B cell (primary cell): ENCODE data around the gene CBX8. TPM values are rescaled to one million over a fixed set of nuclear protein-coding genes. Genes with fewer than 3 reads are reported as not detected.

Experiments used
- ATAC-seq: fragments of 200-7000 bp; cut with Tn5 transposase; one replicate; pipeline ENCODE4 v1.10.0; 2021; ENCODE audit warnings: low read depth, mild to moderate bottlenecking, moderate number of reproducible peaks, moderate library complexity
- CTCF ChIA-PET: fragments of 350-600 bp; sonication (Branson Sonifier 250); formaldehyde crosslinking; loops from one replicate; lab custom pipeline; 2021; ENCODE audit warnings: antibody characterized with exemption, inconsistent platforms; lab: Charles Lee
- POLR2A ChIA-PET: fragments of 350-600 bp; sonication (Branson Sonifier 250); formaldehyde crosslinking; loops from one replicate; lab custom pipeline; 2021; ENCODE audit warnings: antibody characterized with exemption; lab: Charles Lee
- DNase-seq: peaks from one replicate; pipeline ENCODE4 v3.0.0; 2013
- H2AFZ ChIP-seq: 2 replicates; pipeline ENCODE4 v1.6.1; 2012; ENCODE audit warnings: mild to moderate bottlenecking, low read depth, low read length; ENCODE audit not compliant: insufficient read depth, poor library complexity, severe bottlenecking
- H3K27ac ChIP-seq, 2 donors: 1 replicate in 1 of 2; 2 replicates in 1 of 2; pipeline ENCODE4 v1.5.1; 2012 to 2013; ENCODE audit warnings: low read length in 2 of 2, mild to moderate bottlenecking in 2 of 2, moderate library complexity in 1 of 2
- H3K27me3 ChIP-seq, 4 experiments: fragments of 200-600 bp in 1 of 4; sonication (generic) in 1 of 4; replicated peaks in 1 of 4; 1 replicate in 2 of 4; 2 replicates in 2 of 4; pipeline versions ENCODE4 v1.6.1 to v1.7.0; 2013 to 2016; ENCODE audit warnings: low read length in 3 of 4, mild to moderate bottlenecking in 2 of 4, mixed read lengths in 1 of 4, moderate library complexity in 1 of 4; ENCODE audit not compliant: insufficient read depth in 4 of 4, control insufficient read depth in 3 of 4; ENCODE audit errors: control extremely low read depth in 1 of 4
- H3K36me3 ChIP-seq, 2 experiments: replicated peaks in 1 of 2; 1 replicate in 1 of 2; 2 replicates in 1 of 2; pipeline versions ENCODE4 v1.6.1 to v1.7.1; 2013; ENCODE audit warnings: low read length in 1 of 2; ENCODE audit not compliant: insufficient read depth in 2 of 2, control insufficient read depth in 1 of 2; ENCODE audit errors: control extremely low read depth in 1 of 2, extremely low read depth in 1 of 2
- H3K4me1 ChIP-seq, 2 donors: fragments of 200-600 bp in 1 of 2; sonication (generic) in 1 of 2; 1 replicate in 1 of 2; 2 replicates in 1 of 2; pipeline versions ENCODE4 v1.5.1 to v1.6.1; 2013 to 2017; ENCODE audit warnings: low read length in 2 of 2; ENCODE audit not compliant: control insufficient read depth in 2 of 2, insufficient read depth in 2 of 2
- H3K4me2 ChIP-seq: replicated peaks from 2 replicates; pipeline ENCODE3; 2012; ENCODE audit warnings: mild to moderate bottlenecking, low read depth, low read length; ENCODE audit not compliant: poor library complexity, severe bottlenecking
- H3K4me3 ChIP-seq, 5 experiments: fragments of 200-600 bp in 1 of 5; sonication (generic) in 1 of 5; 1 replicate in 3 of 5; 2 replicates in 2 of 5; pipeline versions ENCODE4 v1.5.1 to v1.7.0; 2011 to 2016; ENCODE audit warnings: low read length in 4 of 5, mild to moderate bottlenecking in 4 of 5, low read depth in 2 of 5, control low read depth in 1 of 5, moderate library complexity in 1 of 5; ENCODE audit not compliant: insufficient read depth in 1 of 5; ENCODE audit errors: control extremely low read depth in 1 of 5, extremely low read depth in 1 of 5
- H3K79me2 ChIP-seq: fragments of 200-600 bp; sonication (generic); one replicate; pipeline ENCODE4 v1.6.0; 2016; ENCODE audit warnings: low read length; ENCODE audit not compliant: control insufficient read depth, insufficient read depth
- H3K9ac ChIP-seq: fragments of 200-600 bp; sonication (generic); 2 replicates; pipeline ENCODE4 v1.6.1; 2017; ENCODE audit warnings: mild to moderate bottlenecking, low read length, moderate library complexity
- H3K9me3 ChIP-seq, 3 donors: one replicate each; pipeline versions ENCODE4 v1.6.1 to v1.7.1; 2013; ENCODE audit warnings: low read length in 2 of 3; ENCODE audit not compliant: control insufficient read depth in 2 of 3, insufficient read depth in 1 of 3; ENCODE audit errors: control extremely low read depth in 1 of 3
- H4K20me1 ChIP-seq: 2 replicates; pipeline ENCODE4 v1.6.0; 2012; ENCODE audit warnings: mild to moderate bottlenecking, low read length; ENCODE audit not compliant: insufficient read depth, control insufficient read depth, poor library complexity, severe bottlenecking
- H3K27ac Mint-ChIP-seq: one replicate; pipeline ENCODE4 v1.8.0; 2021; ENCODE audit warnings: mixed read lengths
- H3K27me3 Mint-ChIP-seq: one replicate; pipeline ENCODE4 v1.8.0; 2021; ENCODE audit warnings: mixed read lengths
- H3K4me1 Mint-ChIP-seq: one replicate; pipeline ENCODE4 v1.8.0; 2021; ENCODE audit warnings: mixed read lengths
- H3K4me3 Mint-ChIP-seq: one replicate; pipeline ENCODE4 v1.8.0; 2021; ENCODE audit warnings: mixed read lengths
- H3K9me3 Mint-ChIP-seq: one replicate; pipeline ENCODE4 v1.8.0; 2022; ENCODE audit warnings: mixed read lengths; ENCODE audit not compliant: insufficient read depth
- CTCF ChIP-seq: fragments of 200-600 bp; IDR thresholded peaks from one replicate; pipeline ENCODE4 v1.8.0; 2022; ENCODE audit warnings: antibody characterized with exemption, mild to moderate bottlenecking
- EZH2 ChIP-seq: IDR thresholded peaks from 2 replicates; pipeline ENCODE4 v1.6.1; 2012; ENCODE audit warnings: borderline replicate concordance, low read depth, mild to moderate bottlenecking, moderate library complexity, low read length; ENCODE audit not compliant: insufficient read depth, poor library complexity, severe bottlenecking
- WGBS: methylation state at CpG from one replicate; pipeline ENCODE4 v1.1.5; 2013; ENCODE audit warnings: missing lambda C conversion rate; ENCODE audit not compliant: insufficient coverage; 5-methylcytosine and 5-hydroxymethylcytosine counted together
- intact Hi-C: fragments of 100-400 bp; cut with micrococcal nuclease; formaldehyde crosslinking; loops from one replicate; pipeline ENCODE4 v1.10.0; 2022
- polyA plus RNA-seq: library from polyadenylated mRNA; depleted of rRNA; stranded (reverse); fragments of >200 nt; gene quantifications from 2 replicates; pipeline ENCODE4 v1.2.3, GENCODE V29; 2012
- total RNA-seq, 2 donors: library from RNA; stranded (reverse); fragments of 120-200 nt in 1 of 2; gene quantifications; 1 replicate in 1 of 2; 2 replicates in 1 of 2; pipeline versions ENCODE4 v1.2.3 to v1.2.4, GENCODE V29; 2013 to 2022

Gene CBX8
- total and polyA plus RNA-seq, 2 donors (not counting 1 experiment from before 2014, with no cell fraction given), result 0.31 to 6.8 TPM

GRCh38 chr17:79749156-79749815, 47.6 kb downstream of the CBX8 start:
- Histone ChIP-seq H3K9ac (no peak overlapping the region), H3K4me3 (no peak overlapping the region), H3K9me3 (peaks cover 0 to 19% (median 0%) of the 10 kb centered on the region in 3 donors), H3K4me1 (peaks cover 25 to 28% of the 10 kb centered on the region in 2 donors), H4K20me1 (no peaks in the 10 kb centered on the region), H3K4me2 (no peak overlapping the region), H3K27me3 (peaks cover 0 to 67% (median 33%) of the 10 kb centered on the region in 4 experiments), H3K79me2 (no peaks in the 10 kb centered on the region), H3K36me3 (no peaks in the 10 kb centered on the region), H3K27ac (no peak overlapping the region), H2AFZ (no peak overlapping the region)
- H3K4me3 Mint-ChIP-seq, result no peak overlapping the region
- H3K4me1 Mint-ChIP-seq, result peaks cover 23% of the 10 kb centered on the region
- TF ChIP-seq EZH2, result no peak
- TF ChIP-seq CTCF, result no peak
- H3K9me3 Mint-ChIP-seq, result no peaks in the 10 kb centered on the region
- peaks cover 51% of the 10 kb centered on the region for H3K27me3 Mint-ChIP-seq
- no peak overlapping the region for H3K27ac Mint-ChIP-seq
- ATAC-seq (no peak), DNase-seq (no peak)
- WGBS, result 96% methylated on average over 3 of the region's 3 CpGs
- intact Hi-C loops, result loop anchor here (5.0 kb wide), 2 partner anchors 88 to 243 kb away; partner anchors contain the start of gene CBX4
- ChIA-PET POLR2A (no interaction called here), CTCF (interaction anchor here (0.7 to 1.1 kb wide), 3 partner anchors 11 to 47 kb away, joined by 3 read pairs; no protein-coding TSS in a partner anchor)
